Nephron (organoid): Measurements from ENCODE around the gene ABCC11.
A peak's percentile ranks its signal among the peaks of the same experiment; 100 is the strongest.

Experiments
- H3K27ac Mint-ChIP-seq, 3 experiments: 2 replicates each; pipeline ENCODE4 v1.8.0; 2020; ENCODE audit warnings: mixed read lengths in 3 of 3, mild to moderate bottlenecking in 2 of 3, moderate library complexity in 1 of 3
- H3K27me3 Mint-ChIP-seq: 2 replicates; pipeline ENCODE4 v1.8.0; 2021; ENCODE audit warnings: low read depth, mild to moderate bottlenecking, moderate library complexity, mixed read lengths
- H3K36me3 Mint-ChIP-seq: 2 replicates; pipeline ENCODE4 v1.8.0; 2020; ENCODE audit warnings: low read depth, mixed read lengths
- H3K4me1 Mint-ChIP-seq: 2 replicates; pipeline ENCODE4 v1.8.0; 2020; ENCODE audit warnings: mixed read lengths
- H3K4me3 Mint-ChIP-seq, 3 experiments: 2 replicates each; pipeline ENCODE4 v1.8.0; 2020; ENCODE audit warnings: mild to moderate bottlenecking in 3 of 3, mixed read lengths in 3 of 3, moderate library complexity in 2 of 3
- H3K9me3 Mint-ChIP-seq: 2 replicates; pipeline ENCODE4 v1.8.0; 2020; ENCODE audit warnings: mixed read lengths
- TF ChIP-seq, protein P1 (sequence below), 3 experiments: fragments of 200-600 bp; sonication (generic); IDR thresholded peaks; one replicate each; pipeline ENCODE4 v1.5.0; 2021; ENCODE audit warnings: antibody characterized with exemption in 3 of 3; ENCODE audit not compliant: unreplicated experiment in 3 of 3

ABCC11 gene

DNA sequence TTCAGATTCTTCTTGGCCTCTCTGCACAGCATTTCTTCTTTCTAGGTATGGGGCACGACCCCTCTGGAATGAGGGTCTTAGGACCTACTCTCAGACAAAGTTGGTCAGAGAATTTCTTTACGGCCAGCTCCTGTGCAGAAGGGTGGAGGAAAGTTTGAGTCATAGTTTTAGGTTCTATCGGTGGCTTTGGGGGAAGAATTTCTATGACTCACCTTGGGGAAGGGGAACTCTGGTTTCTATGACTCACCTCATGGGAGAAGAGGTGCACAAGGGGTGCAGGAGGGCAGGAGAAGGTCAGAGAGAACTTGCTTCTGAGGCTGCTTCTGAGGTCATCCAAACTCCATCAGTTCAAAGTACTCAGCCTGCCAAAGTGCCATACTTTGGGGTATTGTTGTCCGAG lies 89.0 kb downstream of the ABCC11 start:
- Mint-ChIP-seq H3K27me3 (peaks cover 37% of the 10 kb centered on the region), H3K27ac (no peak overlapping the region), H3K4me1 (no peaks in the 10 kb centered on the region), H3K4me3 (no peak overlapping the region), H3K36me3 (no peaks in the 10 kb centered on the region), H3K9me3 (no peaks in the 10 kb centered on the region)
- TF ChIP-seq, protein P1, sequence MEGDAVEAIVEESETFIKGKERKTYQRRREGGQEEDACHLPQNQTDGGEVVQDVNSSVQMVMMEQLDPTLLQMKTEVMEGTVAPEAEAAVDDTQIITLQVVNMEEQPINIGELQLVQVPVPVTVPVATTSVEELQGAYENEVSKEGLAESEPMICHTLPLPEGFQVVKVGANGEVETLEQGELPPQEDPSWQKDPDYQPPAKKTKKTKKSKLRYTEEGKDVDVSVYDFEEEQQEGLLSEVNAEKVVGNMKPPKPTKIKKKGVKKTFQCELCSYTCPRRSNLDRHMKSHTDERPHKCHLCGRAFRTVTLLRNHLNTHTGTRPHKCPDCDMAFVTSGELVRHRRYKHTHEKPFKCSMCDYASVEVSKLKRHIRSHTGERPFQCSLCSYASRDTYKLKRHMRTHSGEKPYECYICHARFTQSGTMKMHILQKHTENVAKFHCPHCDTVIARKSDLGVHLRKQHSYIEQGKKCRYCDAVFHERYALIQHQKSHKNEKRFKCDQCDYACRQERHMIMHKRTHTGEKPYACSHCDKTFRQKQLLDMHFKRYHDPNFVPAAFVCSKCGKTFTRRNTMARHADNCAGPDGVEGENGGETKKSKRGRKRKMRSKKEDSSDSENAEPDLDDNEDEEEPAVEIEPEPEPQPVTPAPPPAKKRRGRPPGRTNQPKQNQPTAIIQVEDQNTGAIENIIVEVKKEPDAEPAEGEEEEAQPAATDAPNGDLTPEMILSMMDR (IDR thresholded peaks at IDR 0.05; ENCODE audit: unreplicated experiment in 3 of 3) = no peak

DNA sequence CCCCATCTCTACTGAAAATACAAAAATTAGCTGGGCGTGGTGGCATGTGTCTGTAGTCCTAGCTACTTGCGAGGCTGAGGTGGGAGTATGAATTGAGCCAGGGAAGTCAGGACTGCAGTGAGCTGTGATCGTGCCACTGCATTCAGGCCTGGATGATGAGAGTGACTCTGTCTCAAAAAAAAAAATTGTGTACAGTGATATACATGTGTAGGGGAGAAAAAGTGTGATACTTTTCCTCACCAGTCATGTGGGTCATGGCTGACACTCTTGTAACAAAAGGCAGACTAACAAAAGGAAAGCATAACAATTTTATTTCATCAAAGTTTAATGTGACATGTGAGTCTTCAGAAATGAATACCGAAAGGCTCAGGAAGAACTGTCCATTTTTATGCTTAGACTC lies 89.5 kb downstream of the ABCC11 start:
- H3K27me3 Mint-ChIP-seq = peaks cover 37% of the 10 kb centered on the region
- no peak overlapping the region for H3K4me3 Mint-ChIP-seq
- H3K27ac Mint-ChIP-seq = no peak overlapping the region
- H3K9me3 Mint-ChIP-seq = no peaks in the 10 kb centered on the region
- H3K36me3 Mint-ChIP-seq = no peaks in the 10 kb centered on the region
- TF ChIP-seq, protein P1 (IDR thresholded peaks at IDR 0.05; ENCODE audit: unreplicated experiment in 3 of 3) = no peak
- no peaks in the 10 kb centered on the region for H3K4me1 Mint-ChIP-seq

DNA sequence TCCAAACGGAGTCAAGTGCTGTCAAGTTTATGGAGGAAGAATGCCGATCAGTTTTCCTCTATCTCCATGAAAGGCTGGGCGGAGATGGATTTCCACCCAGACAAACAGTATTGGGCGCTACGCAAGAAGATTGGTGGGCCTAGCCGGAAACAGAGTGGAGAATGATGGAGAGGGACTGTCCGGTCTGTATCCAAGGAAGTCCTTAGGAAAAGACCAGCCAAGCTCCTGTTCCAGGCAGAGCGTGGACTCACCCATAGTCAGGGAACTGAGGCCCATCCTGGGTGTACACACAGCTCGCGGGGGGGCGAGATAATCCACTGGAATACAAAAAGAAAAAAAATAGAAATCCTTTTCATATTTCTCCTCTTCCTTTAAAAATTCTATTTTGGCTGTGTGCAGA lies 90.0 kb downstream of the ABCC11 start:
- TF ChIP-seq, protein P1 (IDR thresholded peaks at IDR 0.05; ENCODE audit: unreplicated experiment in 3 of 3) = no peak
- H3K9me3 Mint-ChIP-seq = no peaks in the 10 kb centered on the region
- H3K4me3 Mint-ChIP-seq = no peak overlapping the region
- peaks cover 40% of the 10 kb centered on the region for H3K27me3 Mint-ChIP-seq
- H3K27ac Mint-ChIP-seq = no peak overlapping the region
- H3K4me1 Mint-ChIP-seq = no peaks in the 10 kb centered on the region
- no peaks in the 10 kb centered on the region for H3K36me3 Mint-ChIP-seq

DNA sequence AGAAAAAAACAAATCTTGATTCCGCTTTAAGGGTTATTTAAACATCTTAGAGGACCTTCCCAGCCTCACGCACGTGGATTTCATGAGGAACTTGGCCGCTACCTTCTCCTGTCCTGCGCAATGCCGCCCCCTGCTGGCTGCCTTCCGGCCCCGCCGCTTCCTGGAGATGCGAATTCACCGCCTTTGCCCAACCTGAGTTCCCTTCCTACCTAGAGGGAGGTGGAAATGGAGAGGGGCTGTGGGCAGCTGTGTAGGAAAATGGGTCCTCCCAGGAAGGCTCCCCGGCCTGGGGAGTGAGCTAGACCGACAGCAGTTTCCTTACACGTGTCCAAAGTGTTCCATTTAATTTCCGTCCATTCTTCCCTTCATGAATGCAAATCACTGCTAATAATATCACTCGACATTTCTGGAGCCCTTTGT lies 90.5 kb downstream of the ABCC11 start:
- no peaks in the 10 kb centered on the region for H3K9me3 Mint-ChIP-seq
- H3K36me3 Mint-ChIP-seq = no peaks in the 10 kb centered on the region
- no peak overlapping the region for H3K27ac Mint-ChIP-seq
- H3K27me3 Mint-ChIP-seq = peaks cover 42% of the 10 kb centered on the region
- no peaks in the 10 kb centered on the region for H3K4me1 Mint-ChIP-seq
- TF ChIP-seq, protein P1 (IDR thresholded peaks at IDR 0.05; ENCODE audit: unreplicated experiment in 3 of 3) = peak; percentile 84 to 92 (median 92)
- H3K4me3 Mint-ChIP-seq = no peak overlapping the region

DNA sequence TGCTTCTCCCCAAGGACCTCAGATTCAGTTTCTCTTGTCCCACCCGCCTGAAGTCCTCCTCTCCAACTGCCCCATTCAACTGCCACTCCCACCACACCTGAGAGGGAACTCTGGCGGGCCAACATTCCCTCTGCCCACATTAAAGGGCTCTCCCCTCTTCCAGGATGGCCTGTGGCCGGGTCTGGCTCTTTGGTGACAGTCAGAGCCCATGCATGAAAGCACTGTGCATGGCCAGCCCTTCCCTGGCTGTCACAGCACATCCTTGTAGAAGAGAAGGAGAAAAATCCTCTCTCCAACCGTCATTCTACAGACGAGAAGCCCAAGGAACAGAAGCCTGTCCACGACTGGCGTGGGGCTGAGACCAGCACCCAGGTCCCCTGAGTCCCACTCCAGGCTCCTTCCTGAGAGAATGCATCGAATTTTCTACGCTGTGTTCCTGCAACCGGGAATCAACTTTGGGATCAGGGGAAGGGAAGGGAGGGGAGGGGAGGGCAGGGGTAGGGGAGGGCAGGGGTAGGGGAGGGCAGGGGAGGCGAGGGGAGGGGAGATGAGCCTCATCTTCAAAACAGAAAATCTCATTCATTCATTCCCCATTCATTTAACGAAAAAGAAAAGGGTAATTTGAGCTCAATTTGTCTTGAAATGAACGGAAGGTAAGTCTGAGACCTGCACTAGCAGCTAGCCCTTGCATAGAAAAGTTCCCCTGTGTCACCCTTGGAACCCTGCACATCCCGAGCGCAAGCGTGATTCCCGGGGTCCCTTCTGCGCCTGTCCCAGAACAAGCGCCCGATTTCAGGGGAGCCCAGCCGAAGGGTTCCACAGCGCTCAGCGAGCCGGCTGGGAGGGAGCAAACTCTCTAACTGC lies 91.2 kb downstream of the ABCC11 start, which contains the start of gene ABCC12:
Gene ABCC12 (minus strand): TSS at position 68 of the 864 bp plus-strand sequence. CDS start 9,569 bp downstream, outside the sequence.
- H3K27me3 Mint-ChIP-seq = peaks cover 42% of the 10 kb centered on the region
- H3K27ac Mint-ChIP-seq = no peak within 1 kb of the TSS
- no peaks in the 10 kb centered on the region for H3K4me1 Mint-ChIP-seq
- no peaks in the 10 kb centered on the region for H3K36me3 Mint-ChIP-seq
- H3K4me3 Mint-ChIP-seq = no peak within 1 kb of the TSS
- H3K9me3 Mint-ChIP-seq = no peaks in the 10 kb centered on the region
- TF ChIP-seq, protein P1 (IDR thresholded peaks at IDR 0.05; ENCODE audit: unreplicated experiment in 3 of 3) = no peak

DNA sequence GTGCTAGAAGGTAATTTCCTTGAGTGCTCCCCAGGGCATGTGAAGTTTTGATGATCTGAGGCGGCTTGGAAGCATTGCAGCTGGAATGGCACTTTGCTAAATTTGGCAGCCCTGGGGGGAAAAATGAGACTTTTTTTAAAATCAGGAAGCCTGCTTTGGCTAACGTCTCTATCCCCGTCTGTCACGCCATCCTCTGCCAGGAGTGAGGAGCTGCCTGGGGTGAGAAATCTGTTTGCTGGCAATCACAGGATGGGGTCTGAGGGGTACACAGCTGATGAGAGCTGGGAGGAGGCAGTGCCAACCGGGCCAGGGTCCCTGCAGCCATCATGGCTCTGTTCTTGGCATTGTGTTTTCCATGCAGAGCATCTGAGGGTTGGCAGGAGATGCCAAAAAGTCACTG lies 93.6 kb downstream of the ABCC11 start:
- TF ChIP-seq, protein P1 (IDR thresholded peaks at IDR 0.05; ENCODE audit: unreplicated experiment in 3 of 3) = no peak
- Mint-ChIP-seq H3K27ac (no peak overlapping the region), H3K9me3 (peaks cover 3% of the 10 kb centered on the region), H3K36me3 (no peaks in the 10 kb centered on the region), H3K4me1 (no peaks in the 10 kb centered on the region), H3K4me3 (no peak overlapping the region), H3K27me3 (peaks cover 42% of the 10 kb centered on the region)
